Esophagus muscularis mucosa (tissue), 4 donors: ENCODE data around the gene SSBP4. TPM values are rescaled to one million over a fixed set of nuclear protein-coding genes. Genes with fewer than 3 reads are reported as not detected.

Source experiments
- DNase-seq: peaks from one replicate; pipeline ENCODE4 v3.0.0-alpha.2; 2017; ENCODE audit errors: extremely low spot score
- H3K27ac ChIP-seq, 4 donors: fragments of 200-600 bp; sonication (generic); replicated peaks in 1 of 4; 1 replicate in 3 of 4; 2 replicates in 1 of 4; pipeline ENCODE4 v1.5.1; 2016 to 2019; ENCODE audit warnings: mild to moderate bottlenecking in 1 of 4
- H3K27me3 ChIP-seq, 4 donors: fragments of 200-600 bp; sonication (generic); one replicate each; pipeline versions ENCODE4 v1.5.1 to v1.6.0; 2016 to 2019
- H3K36me3 ChIP-seq, 4 donors: fragments of 200-600 bp; sonication (generic); one replicate each; pipeline ENCODE4 v1.5.1; 2016 to 2019
- H3K4me1 ChIP-seq, 4 donors: fragments of 200-600 bp; sonication (generic); one replicate each; pipeline ENCODE4 v1.5.1; 2016 to 2019
- H3K4me3 ChIP-seq, 4 donors: fragments of 200-600 bp; sonication (generic); 1 replicate in 2 of 4; 2 replicates in 2 of 4; pipeline ENCODE4 v1.5.1; 2016 to 2019; ENCODE audit warnings: mild to moderate bottlenecking in 4 of 4, moderate library complexity in 1 of 4
- H3K9me3 ChIP-seq, 4 donors: fragments of 200-600 bp; sonication (generic); 1 replicate in 3 of 4; 2 replicates in 1 of 4; pipeline ENCODE4 v1.5.1; 2016 to 2019
- CTCF ChIP-seq, 3 experiments: fragments of 200-600 bp in 2 of 3; fragments of 450-650 bp in 1 of 3; sonication (generic) in 2 of 3; IDR thresholded peaks; one replicate each; pipeline ENCODE4 v1.5.1; 2017 to 2019; ENCODE audit warnings: antibody characterized with exemption in 3 of 3, mild to moderate bottlenecking in 2 of 3, moderate library complexity in 1 of 3
- EP300 ChIP-seq: sonication (generic); formaldehyde crosslinking; IDR thresholded peaks from one replicate; pipeline ENCODE4 v1.6.1; 2017; ENCODE audit warnings: antibody characterized with exemption
- POLR2A ChIP-seq: fragments of 450-650 bp; IDR thresholded peaks from one replicate; pipeline ENCODE4 v1.6.1; 2017; ENCODE audit warnings: antibody characterized with exemption, moderate library complexity, mild to moderate bottlenecking, low read depth
- POLR2AphosphoS5 ChIP-seq, 2 donors: sonication (generic); formaldehyde crosslinking; IDR thresholded peaks; one replicate each; pipeline ENCODE4 v1.6.1; 2017; ENCODE audit warnings: antibody characterized with exemption in 2 of 2
- WGBS: methylation state at CpG from one replicate; pipeline ENCODE4 v1.1.5; 2018; 5-methylcytosine and 5-hydroxymethylcytosine counted together
- intact Hi-C: fragments of 100-400 bp; cut with DNase I; formaldehyde crosslinking; loops from one replicate; pipeline ENCODE4 v1.15.1; 2023
- total RNA-seq, 4 donors: library from RNA; depleted of rRNA; stranded (reverse); fragments of >200 nt; gene quantifications; one replicate each; pipeline versions ENCODE4 v1.1.0 to v1.2.1, GENCODE V29; 2016

SSBP4 gene
- total RNA-seq, 4 donors from 2014 or later, result 53.2 to 109 (median 77.8) TPM

- intact Hi-C loops, result no loop called here
- H3K9me3 ChIP-seq, result no peaks in the 10 kb centered on the region
- no peaks in the 10 kb centered on the region for H3K36me3 ChIP-seq
- TF ChIP-seq EP300, result no peak
- peak overlapping the region in 2 of 4 donors; percentile 7 to 13 for H3K27ac ChIP-seq
- peaks cover 0 to 30% (median 11%) of the 10 kb centered on the region in 4 donors for H3K27me3 ChIP-seq
- H3K4me1 ChIP-seq, result peaks cover 7 to 24% (median 19%) of the 10 kb centered on the region in 4 donors
- WGBS, result 81% methylated on average over 5 of the region's 5 CpGs
- H3K4me3 ChIP-seq, result no peak overlapping the region
- DNase-seq, result no peak
Measured at GRCh38 chr19:18392926-18393325, 26.3 kb upstream of the SSBP4 start.

GRCh38 chr19:18393836-18394235 lies 25.4 kb upstream of the SSBP4 start:
- no peaks in the 10 kb centered on the region for H3K9me3 ChIP-seq
- no peaks in the 10 kb centered on the region for H3K36me3 ChIP-seq
- intact Hi-C loops, result no loop called here
- H3K4me3 ChIP-seq, result peak overlapping the region in 1 of 4 donors; percentile 5
- peaks cover under 1 to 17% (median 13%) of the 10 kb centered on the region in 4 donors for H3K4me1 ChIP-seq
- peak overlapping the region in 2 of 4 donors; percentile 7 to 13 for H3K27ac ChIP-seq
- no peak for DNase-seq
- 73% methylated on average over 7 of the region's 7 CpGs for whole genome bisulfite sequencing
- TF ChIP-seq POLR2A (no peak), POLR2AphosphoS5 (IDR thresholded peaks at IDR 0.05) (no peak), CTCF (IDR thresholded peaks at IDR 0.05) (no peak), EP300 (no peak)
- H3K27me3 ChIP-seq, result peaks cover 0 to 36% (median 11%) of the 10 kb centered on the region in 4 donors

GRCh38 chr19:18396471-18397241 lies 22.5 kb upstream of the SSBP4 start:
- H3K4me3 ChIP-seq, result peak overlapping the region; percentile 24 to 52 (median 39)
- H3K4me1 ChIP-seq, result peaks cover 0 to 20% (median 14%) of the 10 kb centered on the region in 4 donors
- no peak for DNase-seq
- H3K9me3 ChIP-seq, result no peaks in the 10 kb centered on the region
- H3K36me3 ChIP-seq, result no peaks in the 10 kb centered on the region
- 47% methylated on average over 19 of the region's 37 CpGs for WGBS
- no peak overlapping the region for H3K27ac ChIP-seq
- intact Hi-C loops, result no loop called here
- H3K27me3 ChIP-seq, result peaks cover 0 to 36% (median 11%) of the 10 kb centered on the region in 4 donors
- TF ChIP-seq CTCF (IDR thresholded peaks at IDR 0.05), result no peak
- no peak for TF ChIP-seq POLR2A
- TF ChIP-seq POLR2AphosphoS5 (IDR thresholded peaks at IDR 0.05), result no peak
- no peak for TF ChIP-seq EP300

GRCh38 chr19:18397242-18398202 lies 21.7 kb upstream of the SSBP4 start, which contains the start of gene LRRC25:
Gene LRRC25, minus strand, starts transcription at chr19:18397622. Its CDS starts 659 bp downstream, at chr19:18396963.
- Histone ChIP-seq H3K4me1 (peaks cover 0 to 20% (median 14%) of the 10 kb centered on the region in 4 donors), H3K27me3 (peaks cover 0 to 36% (median 11%) of the 10 kb centered on the region in 4 donors), H3K4me3 (peak within 1 kb of the TSS; percentile 24 to 52 (median 39)), H3K27ac (peak within 1 kb of the TSS in 1 of 4 donors; percentile 34), H3K36me3 (no peaks in the 10 kb centered on the region), H3K9me3 (no peaks in the 10 kb centered on the region)
- 24% methylated on average over 12 of the region's 33 CpGs for WGBS
- intact Hi-C loops, result no loop called here
- TF ChIP-seq POLR2AphosphoS5 (IDR thresholded peaks at IDR 0.05), result peak; percentile 10 to 38
- TF ChIP-seq EP300, result no peak
- DNase-seq, result no peak

- Histone ChIP-seq H3K36me3 (no peaks in the 10 kb centered on the region), H3K27me3 (peaks cover 0 to 36% (median 11%) of the 10 kb centered on the region in 4 donors), H3K27ac (no peak overlapping the region), H3K4me1 (peaks cover 0 to 20% (median 14%) of the 10 kb centered on the region in 4 donors), H3K4me3 (no peak overlapping the region), H3K9me3 (no peaks in the 10 kb centered on the region)
- intact Hi-C loops, result no loop called here
- no peak for DNase-seq
- TF ChIP-seq POLR2AphosphoS5 (IDR thresholded peaks at IDR 0.05) (no peak), EP300 (no peak), POLR2A (no peak), CTCF (IDR thresholded peaks at IDR 0.05) (no peak)
- WGBS, result 53% methylated on average over 6 of the region's 6 CpGs
Measured at GRCh38 chr19:18399008-18399407, 20.2 kb upstream of the SSBP4 start.
